ENCODE results near the gene SOHLH1.

SOHLH1 gene

GRCh38 chr9:135699440-135699839 is at the start of gene SOHLH1:
SOHLH1 (minus strand) TSS chr9:135699481; CDS start chr9:135699467, 14 bp downstream.
- Histone ChIP-seq H3K9ac (ENCODE audit: low read depth, low read length) (no peak within 1 kb of the TSS), H3K4me3 (ENCODE audit: low read length) (no peak within 1 kb of the TSS), H3K4me1 (ENCODE audit: insufficient read depth, low read length) (no peaks in the 10 kb centered on the region), H3K27me3 (ENCODE audit: insufficient read depth, low read length) (peaks cover 21% of the 10 kb centered on the region), H3K27ac (ENCODE audit: low read length) (no peak within 1 kb of the TSS), H3K9me3 (ENCODE audit: insufficient read depth, low read depth, low read length) (no peaks in the 10 kb centered on the region), H3K36me3 (ENCODE audit: insufficient read depth, low read depth, low read length) (no peaks in the 10 kb centered on the region)

- Histone ChIP-seq H3K27me3 (ENCODE audit: insufficient read depth, low read length) (no peaks in the 10 kb centered on the region), H3K9ac (ENCODE audit: low read depth, low read length) (no peak overlapping the region), H3K36me3 (ENCODE audit: insufficient read depth, low read depth, low read length) (no peaks in the 10 kb centered on the region), H3K9me3 (ENCODE audit: insufficient read depth, low read depth, low read length) (no peaks in the 10 kb centered on the region), H3K4me3 (ENCODE audit: low read length) (no peak overlapping the region), H3K27ac (ENCODE audit: low read length) (no peak overlapping the region), H3K4me1 (ENCODE audit: insufficient read depth, low read length) (no peaks in the 10 kb centered on the region)
These were observed 49.4 kb upstream of the SOHLH1 start for GRCh38 chr9:135748676-135749075.

GRCh38 chr9:135747311-135747710 is 48.0 kb upstream of the SOHLH1 start:
- H3K9ac ChIP-seq (ENCODE audit: low read depth, low read length): no peak overlapping the region
- no peaks in the 10 kb centered on the region for H3K36me3 ChIP-seq (ENCODE audit: insufficient read depth, low read depth, low read length)
- no peaks in the 10 kb centered on the region for H3K4me1 ChIP-seq (ENCODE audit: insufficient read depth, low read length)
- H3K4me3 ChIP-seq (ENCODE audit: low read length): no peak overlapping the region
- no peaks in the 10 kb centered on the region for H3K9me3 ChIP-seq (ENCODE audit: insufficient read depth, low read depth, low read length)
- H3K27ac ChIP-seq (ENCODE audit: low read length): no peak overlapping the region
- no peaks in the 10 kb centered on the region for H3K27me3 ChIP-seq (ENCODE audit: insufficient read depth, low read length)

- Histone ChIP-seq H3K4me1 (ENCODE audit: insufficient read depth, low read length) (no peaks in the 10 kb centered on the region), H3K36me3 (ENCODE audit: insufficient read depth, low read depth, low read length) (no peaks in the 10 kb centered on the region), H3K27ac (ENCODE audit: low read length) (no peak overlapping the region), H3K27me3 (ENCODE audit: insufficient read depth, low read length) (no peaks in the 10 kb centered on the region), H3K9me3 (ENCODE audit: insufficient read depth, low read depth, low read length) (no peaks in the 10 kb centered on the region), H3K4me3 (ENCODE audit: low read length) (no peak overlapping the region), H3K9ac (ENCODE audit: low read depth, low read length) (no peak overlapping the region)
These were observed 47.3 kb upstream of the SOHLH1 start for GRCh38 chr9:135746565-135746964.

GRCh38 chr9:135745686-135746324 is 46.5 kb upstream of the SOHLH1 start:
- Histone ChIP-seq H3K9ac (ENCODE audit: low read depth, low read length) (no peak overlapping the region), H3K4me1 (ENCODE audit: insufficient read depth, low read length) (no peaks in the 10 kb centered on the region), H3K9me3 (ENCODE audit: insufficient read depth, low read depth, low read length) (no peaks in the 10 kb centered on the region), H3K36me3 (ENCODE audit: insufficient read depth, low read depth, low read length) (no peaks in the 10 kb centered on the region), H3K27ac (ENCODE audit: low read length) (no peak overlapping the region), H3K27me3 (ENCODE audit: insufficient read depth, low read length) (no peaks in the 10 kb centered on the region), H3K4me3 (ENCODE audit: low read length) (no peak overlapping the region)

- Histone ChIP-seq H3K4me1 (ENCODE audit: insufficient read depth, low read length) (no peaks in the 10 kb centered on the region), H3K9me3 (ENCODE audit: insufficient read depth, low read depth, low read length) (no peaks in the 10 kb centered on the region), H3K4me3 (ENCODE audit: low read length) (no peak overlapping the region), H3K27me3 (ENCODE audit: insufficient read depth, low read length) (no peaks in the 10 kb centered on the region), H3K9ac (ENCODE audit: low read depth, low read length) (no peak overlapping the region), H3K36me3 (ENCODE audit: insufficient read depth, low read depth, low read length) (no peaks in the 10 kb centered on the region), H3K27ac (ENCODE audit: low read length) (no peak overlapping the region)
These were observed 45.9 kb upstream of the SOHLH1 start for GRCh38 chr9:135745189-135745588.

- H3K27me3 ChIP-seq (ENCODE audit: insufficient read depth, low read length): no peaks in the 10 kb centered on the region
- H3K9me3 ChIP-seq (ENCODE audit: insufficient read depth, low read depth, low read length): no peaks in the 10 kb centered on the region
- H3K36me3 ChIP-seq (ENCODE audit: insufficient read depth, low read depth, low read length): no peaks in the 10 kb centered on the region
- no peak overlapping the region for H3K9ac ChIP-seq (ENCODE audit: low read depth, low read length)
- H3K4me3 ChIP-seq (ENCODE audit: low read length): no peak overlapping the region
- H3K4me1 ChIP-seq (ENCODE audit: insufficient read depth, low read length): no peaks in the 10 kb centered on the region
- no peak overlapping the region for H3K27ac ChIP-seq (ENCODE audit: low read length)
These were observed 45.2 kb upstream of the SOHLH1 start for GRCh38 chr9:135744333-135745070.

- Histone ChIP-seq H3K9ac (ENCODE audit: low read depth, low read length) (no peak overlapping the region), H3K9me3 (ENCODE audit: insufficient read depth, low read depth, low read length) (no peaks in the 10 kb centered on the region), H3K4me1 (ENCODE audit: insufficient read depth, low read length) (no peaks in the 10 kb centered on the region), H3K27me3 (ENCODE audit: insufficient read depth, low read length) (no peaks in the 10 kb centered on the region), H3K27ac (ENCODE audit: low read length) (no peak overlapping the region), H3K4me3 (ENCODE audit: low read length) (no peak overlapping the region), H3K36me3 (ENCODE audit: insufficient read depth, low read depth, low read length) (no peaks in the 10 kb centered on the region)
These were observed 44.5 kb upstream of the SOHLH1 start for GRCh38 chr9:135743546-135744332.

- Histone ChIP-seq H3K27ac (ENCODE audit: low read length) (no peak overlapping the region), H3K4me3 (ENCODE audit: low read length) (no peak overlapping the region), H3K4me1 (ENCODE audit: insufficient read depth, low read length) (no peaks in the 10 kb centered on the region; the same call in 1 of the 2 replicates), H3K27me3 (ENCODE audit: insufficient read depth, low read length) (no peaks in the 10 kb centered on the region), H3K9me3 (ENCODE audit: insufficient read depth, low read depth, low read length) (no peaks in the 10 kb centered on the region), H3K36me3 (ENCODE audit: insufficient read depth, low read depth, low read length) (no peaks in the 10 kb centered on the region), H3K9ac (ENCODE audit: low read depth, low read length) (no peak overlapping the region)
These were observed 43.7 kb upstream of the SOHLH1 start for GRCh38 chr9:135743021-135743420.

GRCh38 chr9:135741276-135742219 is 42.3 kb upstream of the SOHLH1 start:
- H3K4me3 ChIP-seq (ENCODE audit: low read length): no peak overlapping the region
- H3K27ac ChIP-seq (ENCODE audit: low read length): no peak overlapping the region
- H3K36me3 ChIP-seq (ENCODE audit: insufficient read depth, low read depth, low read length): no peaks in the 10 kb centered on the region
- no peak overlapping the region for H3K9ac ChIP-seq (ENCODE audit: low read depth, low read length)
- peaks cover 12% of the 10 kb centered on the region for H3K27me3 ChIP-seq (ENCODE audit: insufficient read depth, low read length)
- H3K9me3 ChIP-seq (ENCODE audit: insufficient read depth, low read depth, low read length): no peaks in the 10 kb centered on the region
- H3K4me1 ChIP-seq (ENCODE audit: insufficient read depth, low read length): no peaks in the 10 kb centered on the region; the same call in 1 of the 2 replicates

Measured in iPS-20b (cell line).